HG03432 (cell line): ENCODE data around the gene CHD6.

Experiments used
- ATAC-seq: cut with Tn5 transposase; IDR thresholded peaks from one replicate; pipeline ENCODE4 v1.9.1; 2021; ENCODE audit warnings: mild to moderate bottlenecking, moderate library complexity; ENCODE audit not compliant: unreplicated experiment

CHD6 gene

DNA sequence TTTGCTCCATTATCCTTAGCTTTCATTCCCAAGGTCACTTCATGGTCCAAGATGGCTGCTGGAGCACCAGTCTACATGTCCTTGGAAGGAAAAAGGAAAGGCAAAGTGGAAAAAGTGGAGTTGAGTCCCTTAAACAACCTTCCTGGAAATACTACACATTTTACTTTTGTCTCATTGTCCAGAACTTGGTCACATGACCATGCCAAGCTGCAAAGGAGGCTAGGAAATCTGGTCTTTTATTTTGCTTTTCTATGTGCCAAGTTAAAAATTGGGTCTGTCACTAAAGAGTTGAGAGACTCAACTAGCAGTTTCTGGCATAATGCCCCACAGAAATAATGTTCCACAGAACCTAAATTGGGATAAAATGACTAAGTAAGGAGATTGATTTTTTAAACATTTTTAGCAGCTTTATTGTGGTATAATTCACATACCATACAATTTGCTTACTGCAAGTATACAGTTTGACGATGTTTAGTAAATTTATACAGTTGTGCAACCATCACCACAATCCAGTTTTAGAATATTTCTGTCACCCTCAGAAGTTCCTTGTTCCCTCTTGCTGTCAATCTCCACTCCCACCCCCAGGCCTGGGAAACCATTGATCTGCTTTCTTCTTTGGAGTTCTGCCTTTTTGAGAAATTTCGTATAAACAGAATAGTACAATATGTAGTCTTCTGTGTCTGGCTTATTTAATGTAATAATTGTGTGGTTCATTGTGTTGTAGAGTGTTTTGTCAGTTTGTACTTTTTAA lies 5.6 kb upstream of the CHD6 start:
- no peak for ATAC-seq

DNA sequence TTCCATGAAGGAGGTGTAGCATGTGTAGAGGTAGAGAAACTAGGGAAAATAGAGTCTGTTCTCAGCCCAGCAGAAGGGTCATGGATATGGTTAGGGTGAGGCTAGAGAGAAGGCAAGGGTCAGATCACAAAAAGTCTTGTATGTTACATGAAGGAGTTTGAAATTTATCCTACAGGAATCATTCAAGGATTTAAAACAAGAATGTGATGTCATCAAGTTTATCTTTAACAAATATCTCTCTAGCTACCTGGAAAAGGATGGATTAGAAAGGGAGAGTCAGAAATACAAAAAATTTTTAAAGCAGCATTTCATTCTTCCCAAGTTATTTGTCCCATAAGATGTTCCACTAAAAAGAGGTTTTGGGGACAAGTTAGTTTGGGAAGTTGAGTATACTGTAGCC lies 4.4 kb upstream of the CHD6 start:
- no peak for ATAC-seq

DNA sequence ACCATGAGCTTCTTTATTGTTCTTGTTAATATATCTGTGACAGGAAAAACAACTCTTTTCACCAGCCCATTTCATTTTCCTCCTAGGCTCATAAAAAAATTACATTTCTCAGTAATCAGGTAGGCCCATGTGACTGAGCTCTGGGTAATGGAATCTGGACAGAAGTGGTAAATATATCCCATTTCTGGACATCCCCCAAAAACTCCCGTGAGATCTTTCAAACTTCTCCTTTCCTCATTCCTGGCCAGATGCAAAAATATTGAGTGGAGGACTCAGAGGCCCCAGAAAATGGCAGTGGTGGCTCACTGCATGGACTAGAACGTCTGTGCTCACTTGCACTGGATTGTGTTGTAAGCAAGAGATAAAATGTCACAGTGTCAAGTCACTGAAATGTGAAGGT lies 3.8 kb upstream of the CHD6 start:
- ATAC-seq, result no peak

DNA sequence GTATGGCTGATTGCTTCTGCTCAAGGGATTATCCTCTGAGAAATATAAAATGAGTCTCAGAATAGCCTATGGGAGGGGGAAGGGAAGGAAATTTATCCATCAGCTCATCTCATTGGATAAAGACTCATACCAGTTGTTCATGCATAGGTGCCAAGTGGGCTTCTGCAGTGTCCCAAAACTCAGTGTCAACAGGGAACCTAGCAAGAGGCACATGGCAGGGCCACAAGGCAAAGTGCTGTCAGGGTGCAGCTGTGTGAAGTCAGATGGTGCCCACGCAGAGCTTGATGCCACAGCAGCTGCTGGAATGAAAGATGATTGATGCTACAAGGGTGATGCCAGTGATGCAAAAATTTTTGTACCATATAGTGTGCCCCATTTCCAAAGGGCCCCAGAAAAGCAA lies 3.2 kb upstream of the CHD6 start:
- no peak for ATAC-seq

DNA sequence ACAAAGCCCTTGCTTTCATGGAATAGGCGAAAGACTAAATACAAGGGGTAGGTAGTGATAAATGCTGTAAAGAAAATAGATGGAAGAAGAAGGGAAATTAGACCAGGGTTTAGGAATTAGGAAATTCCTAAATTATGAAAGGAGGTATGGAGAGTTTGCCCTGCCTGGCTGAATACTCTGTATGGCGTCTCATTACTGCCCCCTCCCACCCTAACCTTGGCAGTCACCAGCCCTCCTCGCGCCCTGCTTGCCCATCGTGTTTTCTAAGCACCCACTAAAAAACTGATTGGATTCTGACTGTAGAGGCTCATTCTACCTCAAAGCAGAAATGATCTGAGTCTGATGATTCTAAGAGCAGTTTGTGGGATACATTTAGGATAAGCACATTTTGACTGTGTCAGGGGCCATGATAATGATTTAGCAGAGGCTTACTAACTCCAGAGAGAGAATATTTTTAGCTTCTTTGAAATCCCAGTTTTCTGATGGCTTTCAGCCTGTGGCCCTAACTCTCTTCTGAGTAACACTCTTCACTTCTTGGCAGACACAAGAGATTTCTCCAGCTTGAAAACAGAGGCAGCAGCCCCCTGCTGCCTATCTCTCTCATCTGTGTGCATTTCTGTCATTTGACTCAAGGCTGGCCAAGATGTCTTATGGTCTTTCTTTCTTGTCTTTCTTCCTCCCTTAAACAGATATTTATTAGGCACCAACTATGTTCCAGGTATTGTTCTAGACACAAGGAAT lies 1.4 kb upstream of the CHD6 start:
- no peak for ATAC-seq

DNA sequence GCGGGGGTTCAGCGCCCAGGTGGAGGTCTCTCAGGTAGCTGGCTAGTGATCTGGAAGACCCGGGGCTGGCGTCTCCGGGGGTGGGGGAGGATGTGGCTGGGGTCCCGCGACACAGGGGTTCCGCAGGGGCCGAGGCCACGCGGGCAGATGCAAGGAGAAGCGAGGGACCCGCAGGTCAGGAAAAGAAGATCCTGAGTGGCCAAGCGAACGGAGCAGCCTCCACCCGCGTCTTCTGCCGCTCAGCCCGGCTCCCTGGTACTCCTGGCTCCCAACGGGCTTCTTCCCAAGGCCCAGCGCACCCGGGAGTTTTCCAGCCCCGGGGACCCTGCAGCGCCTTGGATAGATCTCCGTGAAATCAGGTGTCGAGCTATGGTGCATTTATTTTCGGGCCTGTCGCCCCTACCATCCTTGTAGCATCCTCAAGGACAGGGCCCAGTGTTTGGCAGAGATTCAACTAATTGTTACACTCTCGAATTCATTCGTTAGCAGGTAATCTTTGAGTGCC lies 682 bp upstream of the CHD6 start:
- no peak for ATAC-seq

DNA sequence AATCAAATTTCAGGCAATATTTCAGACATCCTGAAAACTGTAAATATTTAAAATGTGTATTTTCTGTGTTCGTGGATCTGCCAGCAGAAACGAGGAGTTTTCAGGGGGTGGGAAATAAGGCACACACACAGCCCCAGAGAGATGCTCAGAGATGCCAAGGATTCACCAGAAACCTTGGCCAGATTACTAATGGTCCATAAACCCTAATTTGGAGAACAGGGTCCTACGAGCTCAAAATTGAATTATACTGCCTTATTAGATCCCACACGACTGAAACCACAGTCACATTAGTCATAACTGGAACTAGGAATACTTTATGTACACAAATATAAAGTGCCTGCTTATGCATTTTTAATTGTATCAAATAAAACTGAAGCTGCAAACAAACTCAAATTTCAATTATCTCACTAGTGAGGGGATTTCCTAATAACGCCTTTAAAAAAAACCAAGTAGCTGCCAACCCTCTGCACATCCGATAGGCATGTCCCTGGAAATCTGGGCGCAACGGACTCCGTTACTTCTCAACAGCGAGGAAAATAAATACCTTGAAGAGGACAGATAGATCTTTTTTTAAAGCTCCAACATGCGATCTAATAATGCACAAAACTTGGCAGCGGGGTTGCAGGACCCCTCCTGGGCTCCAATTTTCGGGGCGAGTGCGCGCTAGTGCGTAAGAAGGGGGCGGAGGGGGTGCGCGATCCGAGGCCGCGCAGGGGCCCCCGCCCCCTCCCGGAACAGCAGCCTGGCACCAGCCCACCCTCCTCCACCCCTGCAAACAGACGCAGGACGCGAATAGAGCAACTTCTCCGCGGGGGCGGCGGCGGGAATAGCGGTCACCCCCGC lies 897 bp downstream of the CHD6 start:
- peak; percentile 23 for ATAC-seq

DNA sequence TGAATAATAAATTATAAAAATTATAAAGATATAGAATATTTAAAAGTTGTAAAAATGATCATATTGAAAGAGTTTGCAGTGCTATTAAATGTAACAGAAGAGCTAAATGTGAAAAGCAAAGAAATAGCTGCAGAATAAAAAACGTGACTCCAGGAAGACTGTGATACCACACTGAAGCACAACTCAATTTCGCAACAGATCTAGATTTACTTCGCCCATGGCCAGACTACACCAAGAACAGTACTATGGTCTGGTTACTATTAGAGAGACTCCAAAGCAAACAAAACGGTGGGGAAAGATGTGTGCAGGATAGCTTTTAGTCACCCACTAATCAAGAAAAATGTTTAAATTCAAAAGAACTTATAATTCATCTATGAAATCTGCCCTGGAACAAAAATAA lies 1.9 kb downstream of the CHD6 start:
- ATAC-seq, result no peak

DNA sequence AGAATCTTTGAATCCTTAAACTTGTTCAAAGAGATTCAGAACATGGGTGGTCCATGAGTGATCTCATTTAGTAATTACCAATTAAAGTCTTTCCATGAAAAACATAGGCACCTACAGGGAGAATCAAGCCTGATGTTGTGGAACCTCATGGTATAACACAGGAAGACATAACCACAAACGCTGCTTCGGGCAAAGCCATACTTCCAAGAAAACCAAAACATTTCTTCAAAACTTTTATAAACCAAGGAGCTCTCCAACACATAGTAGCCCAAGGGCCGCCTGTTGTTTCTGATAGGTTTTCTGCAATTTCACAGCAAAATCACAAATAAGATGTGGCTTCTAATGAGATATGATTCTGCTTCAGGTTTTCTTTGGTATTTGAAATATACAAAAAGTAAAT lies 2.5 kb downstream of the CHD6 start:
- ATAC-seq, result no peak

DNA sequence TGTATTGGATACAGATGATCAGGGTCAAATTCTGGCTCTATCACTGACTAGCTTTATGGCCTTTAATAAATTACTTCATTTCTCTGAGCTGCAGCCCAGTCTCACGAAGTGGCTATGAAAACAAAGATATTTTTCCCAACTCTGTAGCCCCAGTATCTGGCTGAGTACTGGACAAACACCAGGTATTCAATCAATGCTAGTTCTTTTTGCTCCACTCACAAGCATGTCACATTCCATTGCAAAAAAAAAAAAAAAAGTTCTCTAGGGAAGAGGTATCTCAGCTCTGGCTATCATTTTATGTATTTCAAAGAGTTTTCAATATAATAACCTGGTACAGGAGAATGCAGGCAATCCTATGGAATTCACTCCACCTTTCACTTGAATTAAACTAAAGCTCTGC lies 3.1 kb downstream of the CHD6 start:
- ATAC-seq, result no peak

DNA sequence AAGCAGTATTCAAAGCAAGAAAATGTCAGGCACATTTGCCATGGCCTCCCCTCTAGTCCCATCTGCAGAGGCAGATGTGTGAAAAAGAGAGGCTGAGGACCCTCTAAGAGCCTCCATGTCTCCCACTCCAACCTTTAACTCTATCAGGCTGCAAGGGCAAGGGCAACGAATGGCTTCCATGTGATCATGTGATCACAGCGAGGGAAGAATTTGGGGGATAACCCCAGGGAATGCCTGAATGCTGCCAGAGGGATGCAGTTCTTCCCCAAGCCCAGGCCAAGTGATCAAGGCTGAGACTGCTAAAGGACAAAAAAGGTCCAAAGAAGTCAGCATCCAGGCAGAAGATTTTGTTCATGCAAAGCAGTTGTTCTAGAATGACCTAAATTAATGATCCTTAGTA lies 4.9 kb downstream of the CHD6 start:
- ATAC-seq, result no peak

DNA sequence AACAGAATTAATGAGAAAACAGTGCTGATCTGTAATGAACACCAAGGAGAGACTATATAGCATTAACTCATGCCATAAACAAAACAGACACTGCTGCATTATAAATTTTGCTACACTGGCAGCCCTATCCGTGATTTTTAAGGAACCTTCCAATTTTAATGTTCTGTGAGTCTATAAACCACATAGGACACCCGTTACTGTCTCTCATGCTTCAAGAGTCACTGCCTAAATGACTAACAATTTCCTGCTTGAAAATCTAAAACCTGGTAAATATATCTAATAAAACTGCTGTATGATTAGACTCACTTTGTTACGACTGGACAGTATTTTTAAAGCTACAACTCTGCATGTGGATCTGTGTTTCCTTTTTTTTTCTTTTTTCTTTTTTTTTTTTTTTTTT lies 8.7 kb downstream of the CHD6 start:
- ATAC-seq, result no peak

DNA sequence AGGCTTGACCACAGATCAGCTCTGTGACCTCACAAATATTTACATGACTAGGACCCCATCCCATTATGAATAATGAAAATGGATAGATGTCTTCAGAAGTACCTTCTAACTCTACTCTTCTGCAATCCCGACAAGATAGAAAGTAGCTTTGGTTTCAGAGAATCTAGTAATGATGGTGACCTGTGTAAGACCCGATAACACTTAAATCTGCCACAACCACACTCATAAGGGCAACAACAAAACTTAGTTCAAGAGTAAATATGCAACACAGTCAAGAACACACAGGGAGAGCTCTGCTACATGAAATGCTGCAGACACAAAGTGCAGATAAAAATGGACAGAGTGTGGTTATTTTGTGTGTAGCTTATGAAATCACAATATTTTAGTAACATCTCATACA lies 9.6 kb downstream of the CHD6 start:
- ATAC-seq, result no peak

DNA sequence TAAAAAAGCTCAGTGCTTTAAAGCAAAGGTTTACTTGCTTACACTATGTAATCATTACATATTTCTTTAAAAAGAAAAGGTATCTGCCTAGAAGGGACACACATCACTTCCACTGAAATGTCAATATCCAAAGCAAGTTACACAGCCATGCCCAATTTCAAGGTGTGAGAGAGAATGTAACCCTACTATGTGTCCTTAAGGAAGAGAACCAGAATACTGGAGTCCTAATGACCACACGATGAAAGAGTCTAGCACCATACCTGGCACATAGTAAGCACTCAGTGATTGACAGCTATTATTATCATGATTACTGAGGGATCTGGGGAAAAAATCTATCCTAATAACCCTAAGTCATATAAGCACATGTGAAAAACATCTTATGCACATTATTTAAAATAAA lies 10.4 kb downstream of the CHD6 start:
- ATAC-seq, result no peak

DNA sequence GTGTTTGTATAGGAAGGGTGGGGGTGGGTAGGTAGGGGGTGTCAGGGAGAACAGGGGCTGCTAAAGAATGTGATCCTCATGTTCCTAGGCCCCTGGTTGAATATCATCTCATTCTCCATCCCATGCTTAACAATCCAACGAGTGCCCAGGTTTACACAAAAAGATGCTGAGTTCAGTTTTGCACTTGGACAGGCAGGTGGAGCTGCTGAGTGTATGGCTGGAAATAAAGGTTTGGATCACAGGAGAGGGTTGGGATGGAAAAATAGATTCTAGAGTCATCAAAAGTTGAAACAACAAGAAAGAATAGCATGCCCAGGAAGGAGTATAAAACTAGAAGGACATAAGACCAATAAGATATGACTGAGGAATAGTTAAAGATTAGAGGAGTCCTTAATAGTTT lies 14.2 kb downstream of the CHD6 start:
- no peak for ATAC-seq

DNA sequence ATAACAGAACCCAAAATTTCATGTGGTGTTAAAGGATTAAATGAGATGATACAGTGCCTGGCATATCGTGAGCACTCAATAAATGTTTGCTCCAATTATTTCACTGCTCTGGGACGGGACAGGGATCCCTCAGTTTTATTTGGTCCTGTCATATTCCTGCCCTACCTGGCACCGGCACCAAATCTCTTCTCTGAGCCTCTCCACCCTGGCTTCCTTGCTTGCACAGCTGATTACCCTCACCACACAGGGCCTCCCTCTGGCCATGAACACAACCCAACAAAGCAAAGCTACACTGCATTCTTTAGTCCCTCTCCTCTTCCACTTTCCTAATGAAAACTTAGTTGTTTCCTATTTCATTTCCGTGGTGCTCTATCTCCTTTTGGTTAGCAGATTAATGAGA lies 16.4 kb downstream of the CHD6 start:
- ATAC-seq, result no peak

DNA sequence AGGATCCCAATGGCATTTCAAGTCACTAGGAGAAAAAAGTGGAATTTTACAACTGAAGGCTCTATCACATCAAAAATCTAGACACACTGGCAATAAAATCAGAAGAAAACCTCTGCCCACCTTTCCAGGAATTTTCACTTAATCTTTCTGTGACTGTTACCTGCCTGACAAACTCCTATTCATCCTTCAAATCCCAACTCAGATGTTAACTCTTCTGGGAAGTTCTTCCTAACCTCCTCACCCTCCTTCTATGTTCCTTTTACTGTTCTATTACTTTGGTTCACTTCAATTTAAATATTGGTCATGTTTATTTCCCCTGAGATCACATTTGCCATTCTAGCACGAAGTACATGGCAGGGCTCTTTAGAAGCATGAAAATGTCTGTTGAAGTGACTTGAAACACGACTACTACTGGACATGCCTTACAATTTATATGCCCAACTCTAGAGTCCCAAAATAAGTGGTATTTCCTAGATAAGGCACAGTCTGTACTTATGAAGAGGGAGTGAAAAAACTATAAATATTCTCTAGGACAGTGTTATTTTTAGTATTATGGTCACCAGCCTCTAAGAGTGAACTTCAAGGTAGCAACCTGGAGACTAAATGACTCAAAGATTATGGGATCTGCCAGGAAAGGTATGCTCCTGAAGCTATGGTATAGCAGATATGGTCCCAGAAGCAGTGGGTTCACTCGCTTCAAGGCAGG lies 17.1 kb downstream of the CHD6 start:
- ATAC-seq, result no peak

DNA sequence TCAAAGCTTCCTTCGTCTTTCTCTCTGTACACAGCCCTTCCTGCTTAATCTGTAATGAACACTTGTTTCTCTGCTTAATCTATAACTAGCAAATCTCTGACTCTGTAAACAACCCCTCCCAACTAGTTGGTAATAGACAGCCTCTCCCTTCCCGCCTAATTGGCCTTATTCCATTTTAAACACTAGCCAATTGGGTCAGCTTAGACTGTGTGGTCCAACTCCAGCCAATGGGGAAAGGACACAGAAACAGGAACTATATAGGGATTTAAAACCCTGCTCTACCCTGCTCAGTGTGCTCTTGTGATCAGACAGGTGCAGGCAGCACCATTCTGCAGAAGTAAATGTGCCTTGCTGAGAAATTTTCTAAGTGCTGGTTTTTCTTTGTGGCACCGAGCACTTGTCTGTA lies 18.5 kb downstream of the CHD6 start:
- ATAC-seq, result no peak

DNA sequence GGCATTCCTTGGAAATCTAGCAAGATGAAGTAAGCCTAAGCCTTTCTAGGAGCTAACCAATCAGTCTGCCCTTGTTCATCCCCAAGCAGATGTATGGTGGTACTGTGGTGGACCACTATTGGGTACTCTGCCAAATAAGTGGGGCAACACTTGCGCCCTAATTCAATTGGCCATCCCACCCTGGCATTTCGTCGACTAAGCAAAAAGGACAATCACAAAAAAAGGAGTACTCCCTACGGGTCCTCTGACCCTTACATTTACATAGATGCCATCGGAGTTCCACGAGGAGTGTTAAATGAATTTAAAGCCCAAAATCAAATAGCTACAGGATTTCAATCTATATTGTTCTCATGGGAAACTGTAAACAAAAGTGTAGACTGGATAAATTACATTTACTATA lies 19.5 kb downstream of the CHD6 start:
- no peak for ATAC-seq

DNA sequence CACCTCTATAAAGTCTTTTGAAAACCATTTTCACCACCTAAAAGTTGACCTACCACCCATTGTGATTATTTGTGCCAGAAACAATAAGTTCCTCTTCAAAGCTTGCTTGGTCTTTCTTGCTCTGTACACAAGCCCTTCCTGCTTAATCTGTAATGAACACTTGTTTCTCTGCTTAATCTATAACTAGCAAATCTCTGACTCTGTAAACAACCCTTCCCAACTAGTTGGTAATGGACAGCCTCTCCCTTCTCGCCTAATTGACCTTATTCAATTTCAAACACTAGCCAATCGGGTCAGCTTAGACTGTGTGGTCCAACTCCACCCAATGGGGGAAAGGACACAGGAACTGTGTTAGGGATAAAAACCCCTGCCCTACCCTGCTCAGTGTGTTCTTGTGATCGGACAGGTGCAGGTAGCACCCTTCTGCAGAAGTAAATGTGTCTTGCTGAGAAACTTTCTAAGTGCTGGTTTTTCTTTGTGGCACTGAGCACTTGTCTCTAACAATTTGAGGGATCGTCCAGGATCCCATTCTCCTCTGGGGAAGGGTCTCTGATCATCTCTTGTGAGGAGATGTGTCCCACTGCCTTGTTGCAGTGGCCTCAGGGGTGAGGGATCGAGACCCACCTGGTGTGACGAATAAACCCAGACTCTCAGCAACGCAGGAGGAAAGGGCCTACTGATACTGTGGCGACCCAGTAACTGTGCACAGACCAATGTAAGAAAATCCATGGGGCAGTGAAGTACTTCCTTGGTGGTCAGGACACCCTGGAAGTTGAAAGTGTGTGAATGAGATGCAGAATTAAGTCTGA lies 23.5 kb downstream of the CHD6 start:
- no peak for ATAC-seq
